ENCODE measurements around the gene SPNS2.

- TF ChIP-seq CTCF (IDR thresholded peaks at IDR 0.05; ENCODE audit: poor library complexity, severe bottlenecking) = no peak
- no peak for TF ChIP-seq RAD21 (conservative IDR thresholded peaks at IDR 0.05)
- TF ChIP-seq EP300 (conservative IDR thresholded peaks at IDR 0.05; ENCODE audit: poor library complexity, severe bottlenecking) = no peak
- no peak for TF ChIP-seq EZH2 (IDR thresholded peaks at IDR 0.05; ENCODE audit: borderline replicate concordance, insufficient read depth, low read length, poor library complexity, severe bottlenecking)
- TF ChIP-seq SMC3 (conservative IDR thresholded peaks at IDR 0.05; ENCODE audit: poor library complexity) = no peak
- TF ChIP-seq POLR2AphosphoS5 (IDR thresholded peaks at IDR 0.05) = no peak
- no peak for TF ChIP-seq REST (IDR thresholded peaks at IDR 0.05; ENCODE audit: borderline replicate concordance)
- TF ChIP-seq TAF1 (IDR thresholded peaks at IDR 0.05; ENCODE audit: low read depth) = no peak
These were observed 8.5 kb upstream of the SPNS2 start for GRCh38 chr17:4490109-4490591.
